Measurements from ENCODE around the gene EVA1A.
"Not testable (repeated sequence)": the region's sequence is repeated elsewhere in the genome, so short reads cannot be mapped to it uniquely, and the experiment has no call there.

Gene EVA1A

DNA sequence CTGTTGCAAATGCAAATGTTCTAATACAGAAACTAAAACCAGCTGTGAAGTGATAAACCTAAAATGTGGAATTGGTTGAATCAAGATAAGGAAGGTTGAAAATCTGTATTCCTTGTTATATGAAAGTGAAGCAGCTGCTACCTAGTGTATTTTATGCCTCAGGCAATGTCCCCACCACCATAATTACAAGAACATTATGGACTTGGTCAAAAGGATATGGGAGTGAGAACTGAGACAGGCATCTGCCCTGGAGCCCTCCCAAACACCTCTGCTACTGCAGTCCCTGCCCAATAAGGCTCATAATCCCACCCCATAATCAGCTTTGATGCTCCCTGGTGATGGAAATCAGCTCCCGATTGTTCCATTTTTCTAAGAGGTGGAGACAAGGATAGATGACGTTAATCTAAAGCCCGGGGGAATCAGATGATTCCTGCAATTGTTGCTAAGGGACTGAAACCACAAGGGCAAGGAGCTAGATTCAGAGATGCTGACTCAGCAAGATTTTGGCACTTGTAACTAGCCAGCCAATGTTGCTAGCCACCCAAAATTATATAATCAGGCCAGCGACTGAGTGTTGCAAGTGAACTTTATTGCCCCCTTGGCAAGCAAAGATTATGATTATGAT, 69.5 kb downstream of the EVA1A start:
- no peaks in the 10 kb centered on the region for H3K36me3 ChIP-seq (ENCODE audit: low read length)

DNA sequence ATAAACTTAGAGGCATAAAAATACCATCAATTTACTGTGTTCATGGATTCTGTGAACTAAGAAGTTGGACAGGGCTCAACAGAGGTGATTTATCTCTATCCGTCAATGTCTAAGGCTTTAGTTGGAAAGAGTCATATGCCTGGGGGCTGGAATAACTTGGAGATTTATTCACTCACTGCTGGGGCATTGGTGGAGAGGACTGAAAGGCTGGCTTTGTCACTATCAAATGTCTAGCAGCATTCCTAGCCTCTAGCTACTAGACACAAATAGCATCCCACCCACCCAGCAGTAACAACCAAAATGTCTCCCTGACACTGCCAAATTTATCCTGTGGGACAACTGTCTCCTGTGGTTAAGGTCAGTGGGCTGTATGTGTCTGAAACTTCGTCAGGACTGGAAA, 71.0 kb downstream of the EVA1A start:
- Histone ChIP-seq H4K20me1 (ENCODE audit: low read depth, low read length) (no peaks in the 10 kb centered on the region), H3F3A (ENCODE audit: insufficient read depth) (no peaks in the 10 kb centered on the region), H3K36me3 (ENCODE audit: low read length) (no peaks in the 10 kb centered on the region), H3K9me3 (ENCODE audit: insufficient read depth, low read length) (no peaks in the 10 kb centered on the region), H3K4me2 (ENCODE audit: low read depth, low read length, poor library complexity, severe bottlenecking) (no peak overlapping the region), H3K9ac (ENCODE audit: low read length) (no peak overlapping the region), H3K27me3 (ENCODE audit: low read length) (no peaks in the 10 kb centered on the region), H2AFZ (ENCODE audit: low read depth, low read length, severe bottlenecking) (no peak overlapping the region), H3K4me3 (ENCODE audit: insufficient read depth, low read length, poor library complexity, severe bottlenecking) (no peak overlapping the region), H3K79me2 (ENCODE audit: insufficient read depth, low read length) (no peaks in the 10 kb centered on the region), H3K27ac (ENCODE audit: low read depth, low read length) (no peak overlapping the region), H3K9me2 (replicated peaks; ENCODE audit: insufficient read depth, low read length) (no peaks in the 10 kb centered on the region)
- no peak for TF ChIP-seq EZH2phosphoT487 (conservative IDR thresholded peaks at IDR 0.05; ENCODE audit: low read length)
- TF ChIP-seq CTCF (IDR thresholded peaks at IDR 0.05; ENCODE audit: insufficient read depth, low read length, poor library complexity, severe bottlenecking), result no peak

More for the DNA sequence above, 69.5 kb downstream of the EVA1A start:
- Histone ChIP-seq H3K9me2 (replicated peaks; ENCODE audit: insufficient read depth, low read length) (no peaks in the 10 kb centered on the region), H3F3A (ENCODE audit: insufficient read depth) (no peaks in the 10 kb centered on the region), H2AFZ (ENCODE audit: low read depth, low read length, severe bottlenecking) (no peak overlapping the region), H3K4me2 (ENCODE audit: low read depth, low read length, poor library complexity, severe bottlenecking) (no peak overlapping the region), H3K9ac (ENCODE audit: low read length) (no peak overlapping the region), H3K9me3 (ENCODE audit: insufficient read depth, low read length) (no peaks in the 10 kb centered on the region), H4K20me1 (ENCODE audit: low read depth, low read length) (no peaks in the 10 kb centered on the region), H3K4me3 (ENCODE audit: insufficient read depth, low read length, poor library complexity, severe bottlenecking) (no peak overlapping the region), H3K27ac (ENCODE audit: low read depth, low read length) (no peak overlapping the region), H3K27me3 (ENCODE audit: low read length) (no peaks in the 10 kb centered on the region), H3K79me2 (ENCODE audit: insufficient read depth, low read length) (no peaks in the 10 kb centered on the region)
- TF ChIP-seq EZH2phosphoT487 (conservative IDR thresholded peaks at IDR 0.05; ENCODE audit: low read length) (no peak), CTCF (IDR thresholded peaks at IDR 0.05; ENCODE audit: insufficient read depth, low read length, poor library complexity, severe bottlenecking) (no peak)

DNA sequence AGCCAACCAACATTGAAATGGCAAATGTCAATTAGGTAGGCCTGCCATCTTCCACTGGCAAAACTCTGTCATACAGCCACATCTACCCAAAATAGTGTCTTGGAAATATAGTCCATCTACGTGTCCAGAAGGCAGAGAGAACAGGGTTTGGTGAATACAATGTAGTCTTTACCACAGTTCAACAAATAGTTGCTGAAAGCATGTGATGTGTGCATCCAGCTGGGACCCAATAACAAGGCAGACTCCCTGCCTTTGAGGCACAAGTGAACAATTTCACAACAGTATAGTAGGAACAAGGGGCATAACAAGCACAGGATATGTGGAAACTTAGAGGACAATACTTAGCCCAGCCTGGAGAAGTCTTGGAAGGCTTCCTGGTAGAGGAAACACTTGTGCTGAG, 72.6 kb downstream of the EVA1A start:
- TF ChIP-seq EZH2phosphoT487 (conservative IDR thresholded peaks at IDR 0.05; ENCODE audit: low read length), result no peak
- Histone ChIP-seq H3K4me2 (ENCODE audit: low read depth, low read length, poor library complexity, severe bottlenecking) (no peak overlapping the region), H3K9ac (ENCODE audit: low read length) (no peak overlapping the region), H3K4me3 (ENCODE audit: insufficient read depth, low read length, poor library complexity, severe bottlenecking) (no peak overlapping the region), H3K9me2 (replicated peaks; ENCODE audit: insufficient read depth, low read length) (no peaks in the 10 kb centered on the region), H3F3A (ENCODE audit: insufficient read depth) (no peaks in the 10 kb centered on the region), H2AFZ (ENCODE audit: low read depth, low read length, severe bottlenecking) (no peak overlapping the region), H3K9me3 (ENCODE audit: insufficient read depth, low read length) (no peaks in the 10 kb centered on the region), H3K36me3 (ENCODE audit: low read length) (no peaks in the 10 kb centered on the region), H4K20me1 (ENCODE audit: low read depth, low read length) (no peaks in the 10 kb centered on the region), H3K79me2 (ENCODE audit: insufficient read depth, low read length) (no peaks in the 10 kb centered on the region), H3K27ac (ENCODE audit: low read depth, low read length) (no peak overlapping the region), H3K27me3 (ENCODE audit: low read length) (no peaks in the 10 kb centered on the region)

DNA sequence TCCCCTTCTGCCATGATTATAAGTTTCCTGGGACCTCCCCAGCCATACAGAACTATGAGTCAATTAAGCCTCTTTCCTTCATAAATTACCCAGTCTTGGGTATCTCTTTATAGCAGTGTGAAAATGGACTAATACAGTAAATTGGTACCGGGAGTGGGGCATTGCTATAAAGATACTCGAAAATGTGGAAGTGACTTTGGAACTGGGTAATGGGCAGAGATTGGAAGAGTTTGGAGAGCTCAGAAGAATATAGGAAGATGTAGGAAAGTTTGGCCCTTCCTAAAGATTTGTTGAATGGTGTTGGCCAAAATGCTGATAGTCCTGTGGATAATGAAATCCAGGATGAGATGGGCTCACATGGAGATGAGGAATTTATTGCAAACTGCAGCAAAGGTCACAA, 74.0 kb downstream of the EVA1A start:
- not testable (repeated sequence) for H3K27ac ChIP-seq (ENCODE audit: low read depth, low read length); H3K9ac ChIP-seq (ENCODE audit: low read length); H4K20me1 ChIP-seq (ENCODE audit: low read depth, low read length); H3K4me2 ChIP-seq (ENCODE audit: low read depth, low read length, poor library complexity, severe bottlenecking); H3K4me3 ChIP-seq (ENCODE audit: insufficient read depth, low read length, poor library complexity, severe bottlenecking); H3K9me2 ChIP-seq (replicated peaks; ENCODE audit: insufficient read depth, low read length); H3K79me2 ChIP-seq (ENCODE audit: insufficient read depth, low read length); H3K36me3 ChIP-seq (ENCODE audit: low read length); H3K9me3 ChIP-seq (ENCODE audit: insufficient read depth, low read length); H3F3A ChIP-seq (ENCODE audit: insufficient read depth); H3K27me3 ChIP-seq (ENCODE audit: low read length); H2AFZ ChIP-seq (ENCODE audit: low read depth, low read length, severe bottlenecking)
